ENCODE measurements around the gene RSPRY1.

RSPRY1 gene

GRCh38 chr16:57224651-57225335 lies 38.7 kb downstream of the RSPRY1 start:
- no peak for DNase-seq (ENCODE audit: low spot score)

GRCh38 chr16:57225978-57226377 lies 39.8 kb downstream of the RSPRY1 start:
- no peak for DNase-seq (ENCODE audit: low spot score)

- DNase-seq (ENCODE audit: low spot score) = no peak
Observed at GRCh38 chr16:57226701-57227621, 40.8 kb downstream of the RSPRY1 start.

- DNase-seq (ENCODE audit: low spot score) = no peak
Observed at GRCh38 chr16:57229079-57229478, 43.0 kb downstream of the RSPRY1 start.

- no peak for DNase-seq (ENCODE audit: low spot score)
Observed at GRCh38 chr16:57231821-57232350, 45.8 kb downstream of the RSPRY1 start.

GRCh38 chr16:57233944-57234706 lies 48.0 kb downstream of the RSPRY1 start:
- no peak for DNase-seq (ENCODE audit: low spot score)

GRCh38 chr16:57234707-57235092 lies 48.6 kb downstream of the RSPRY1 start:
- DNase-seq (ENCODE audit: low spot score) = no peak

GRCh38 chr16:57235128-57236021 lies 49.2 kb downstream of the RSPRY1 start:
- DNase-seq (ENCODE audit: low spot score) = no peak

- no peak for DNase-seq (ENCODE audit: low spot score)
Observed at GRCh38 chr16:57236022-57236350, 49.9 kb downstream of the RSPRY1 start.

GRCh38 chr16:57238682-57239081 lies 52.6 kb downstream of the RSPRY1 start:
- no peak for DNase-seq (ENCODE audit: low spot score)

GRCh38 chr16:57239107-57239506 lies 53.0 kb downstream of the RSPRY1 start:
- no peak for DNase-seq (ENCODE audit: low spot score)

GRCh38 chr16:57240851-57241250 lies 54.7 kb downstream of the RSPRY1 start:
- DNase-seq (ENCODE audit: low spot score) = no peak

- no peak for DNase-seq (ENCODE audit: low spot score)
Observed at GRCh38 chr16:57242650-57243049, 56.5 kb downstream of the RSPRY1 start.

GRCh38 chr16:57244463-57244766 lies 58.3 kb downstream of the RSPRY1 start:
- DNase-seq (ENCODE audit: low spot score) = no peak

- peak; percentile 95 for DNase-seq (ENCODE audit: low spot score)
Observed at GRCh38 chr16:57244767-57245471, 58.8 kb downstream of the RSPRY1 start, which contains the start of gene ARL2BP. Gene ARL2BP, plus strand, starts transcription at chr16:57245259. Its CDS starts 109 bp downstream, at chr16:57245368.

GRCh38 chr16:57245472-57246113 lies 59.5 kb downstream of the RSPRY1 start:
- peak; percentile 8 for DNase-seq (ENCODE audit: low spot score)

- DNase-seq (ENCODE audit: low spot score) = no peak
Observed at GRCh38 chr16:57251352-57251751, 65.2 kb downstream of the RSPRY1 start.

GRCh38 chr16:57252148-57252721 lies 66.1 kb downstream of the RSPRY1 start:
- no peak for DNase-seq (ENCODE audit: low spot score)

GRCh38 chr16:57253466-57253865 lies 67.3 kb downstream of the RSPRY1 start:
- no peak for DNase-seq (ENCODE audit: low spot score)

All from hematopoietic multipotent progenitor cell treated with erythropoietin and hydrocortisone succinate and interleukin-3 and kit ligand, for 15 days (in vitro differentiated cells).